Measurements from ENCODE around the gene ASTN2.

DNA sequence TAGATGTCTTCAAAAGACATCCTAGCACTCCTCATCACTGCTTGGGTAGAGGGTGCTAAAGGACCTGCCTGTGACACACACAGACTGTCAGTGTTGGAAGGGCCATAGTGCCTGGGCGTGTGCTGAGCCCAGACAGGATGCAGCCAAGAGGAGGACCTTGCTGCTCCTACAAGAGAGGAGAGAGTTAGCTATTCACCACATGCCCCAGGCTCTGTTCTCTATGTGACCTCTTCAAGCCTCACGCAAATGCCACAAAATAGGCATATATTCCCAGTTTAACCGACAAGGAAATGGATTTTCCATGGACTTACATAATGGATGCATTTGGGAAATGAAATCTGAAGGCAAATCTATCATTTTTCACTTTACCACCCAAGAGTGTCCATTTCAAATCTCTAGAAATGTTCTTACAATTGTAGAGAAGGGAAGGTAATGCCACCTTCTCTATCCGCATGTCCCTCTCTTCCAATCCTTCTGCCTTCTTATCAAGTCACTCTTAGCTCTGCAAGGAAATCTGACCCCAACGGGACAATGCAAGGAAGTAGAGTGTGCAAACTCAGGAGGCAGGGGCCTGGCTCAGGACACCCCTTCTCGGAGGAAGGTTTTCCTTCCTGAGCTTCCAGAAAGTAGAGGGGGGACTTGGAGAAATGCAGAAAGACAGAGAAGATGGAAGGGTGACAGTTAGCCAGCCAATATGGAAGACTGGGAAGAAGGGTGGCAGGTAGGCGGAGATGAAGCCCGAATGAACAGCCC lies 678.3 kb downstream of the ASTN2 start:
- TF ChIP-seq POLR2A (IDR thresholded peaks at IDR 0.05): no peak
- TF ChIP-seq, protein P1, sequence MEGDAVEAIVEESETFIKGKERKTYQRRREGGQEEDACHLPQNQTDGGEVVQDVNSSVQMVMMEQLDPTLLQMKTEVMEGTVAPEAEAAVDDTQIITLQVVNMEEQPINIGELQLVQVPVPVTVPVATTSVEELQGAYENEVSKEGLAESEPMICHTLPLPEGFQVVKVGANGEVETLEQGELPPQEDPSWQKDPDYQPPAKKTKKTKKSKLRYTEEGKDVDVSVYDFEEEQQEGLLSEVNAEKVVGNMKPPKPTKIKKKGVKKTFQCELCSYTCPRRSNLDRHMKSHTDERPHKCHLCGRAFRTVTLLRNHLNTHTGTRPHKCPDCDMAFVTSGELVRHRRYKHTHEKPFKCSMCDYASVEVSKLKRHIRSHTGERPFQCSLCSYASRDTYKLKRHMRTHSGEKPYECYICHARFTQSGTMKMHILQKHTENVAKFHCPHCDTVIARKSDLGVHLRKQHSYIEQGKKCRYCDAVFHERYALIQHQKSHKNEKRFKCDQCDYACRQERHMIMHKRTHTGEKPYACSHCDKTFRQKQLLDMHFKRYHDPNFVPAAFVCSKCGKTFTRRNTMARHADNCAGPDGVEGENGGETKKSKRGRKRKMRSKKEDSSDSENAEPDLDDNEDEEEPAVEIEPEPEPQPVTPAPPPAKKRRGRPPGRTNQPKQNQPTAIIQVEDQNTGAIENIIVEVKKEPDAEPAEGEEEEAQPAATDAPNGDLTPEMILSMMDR (IDR thresholded peaks at IDR 0.05): no peak

Data from prostate gland (tissue), 2 donors.